Myocyte (in vitro differentiated cells): ENCODE results near the gene C21orf91. TPM values are rescaled to one million over a fixed set of nuclear protein-coding genes. Genes with fewer than 3 reads are reported as not detected.

Experiments used
- total RNA-seq: library from RNA; depleted of rRNA; stranded (reverse); fragments of >200 nt; gene quantifications from 2 replicates; pipeline ENCODE4 v1.2.3, GENCODE V29; 2014

C21orf91 gene
- total RNA-seq, 1 donor from 2014 or later, result 19.1 TPM

Other genes with a start within 250 kb of the C21orf91 start
- 20.0 and 32.3 TPM in 2 replicates for gene BTG3, start 206.5 kb downstream of the C21orf91 start, total RNA-seq